Activated CD4-positive, alpha-beta memory T cell treated with anti-CD3 and anti-CD28 coated beads, Interleukin-2, amount 10 ng/mL, durations not matched to agents 7 days and 5 days (primary cell): ENCODE results near the gene NMUR1. TPM values are rescaled to one million over a fixed set of nuclear protein-coding genes. Genes with fewer than 3 reads are reported as not detected.
"Not testable (repeated sequence)": the region's sequence is repeated elsewhere in the genome, so short reads cannot be mapped to it uniquely, and the experiment has no call there.

ENCODE experiments used
- CTCF ChIA-PET: fragments of 350-600 bp; sonication (Branson Sonifier 250); formaldehyde crosslinking; loops from one replicate; lab custom pipeline; 2021; ENCODE audit warnings: antibody characterized with exemption, inconsistent platforms; lab: Charles Lee
- POLR2A ChIA-PET: fragments of 350-600 bp; sonication (Branson Sonifier 250); formaldehyde crosslinking; loops from one replicate; lab custom pipeline; 2021; ENCODE audit warnings: antibody characterized with exemption; lab: Charles Lee
- DNase-seq: peaks from one replicate; pipeline ENCODE4 v3.0.0-alpha.2; 2020
- H3K27ac Mint-ChIP-seq: one replicate; pipeline ENCODE4 v1.8.0; 2021; ENCODE audit warnings: mild to moderate bottlenecking, mixed read lengths
- H3K27me3 Mint-ChIP-seq: one replicate; pipeline ENCODE4 v1.8.0; 2021; ENCODE audit warnings: mixed read lengths
- H3K36me3 Mint-ChIP-seq: one replicate; pipeline ENCODE4 v1.8.0; 2021; ENCODE audit warnings: low read depth, mixed read lengths
- H3K4me1 Mint-ChIP-seq: one replicate; pipeline ENCODE4 v1.8.0; 2021; ENCODE audit warnings: mixed read lengths
- H3K4me3 Mint-ChIP-seq: one replicate; pipeline ENCODE4 v1.8.0; 2021; ENCODE audit warnings: mild to moderate bottlenecking, mixed read lengths
- H3K9me3 Mint-ChIP-seq: one replicate; pipeline ENCODE4 v1.8.0; 2021; ENCODE audit warnings: mixed read lengths
- total RNA-seq, 2 experiments: library from RNA; stranded (reverse); gene quantifications; one replicate each; pipeline ENCODE4 v1.2.3, GENCODE V29; 2021

NMUR1 gene, protein sequence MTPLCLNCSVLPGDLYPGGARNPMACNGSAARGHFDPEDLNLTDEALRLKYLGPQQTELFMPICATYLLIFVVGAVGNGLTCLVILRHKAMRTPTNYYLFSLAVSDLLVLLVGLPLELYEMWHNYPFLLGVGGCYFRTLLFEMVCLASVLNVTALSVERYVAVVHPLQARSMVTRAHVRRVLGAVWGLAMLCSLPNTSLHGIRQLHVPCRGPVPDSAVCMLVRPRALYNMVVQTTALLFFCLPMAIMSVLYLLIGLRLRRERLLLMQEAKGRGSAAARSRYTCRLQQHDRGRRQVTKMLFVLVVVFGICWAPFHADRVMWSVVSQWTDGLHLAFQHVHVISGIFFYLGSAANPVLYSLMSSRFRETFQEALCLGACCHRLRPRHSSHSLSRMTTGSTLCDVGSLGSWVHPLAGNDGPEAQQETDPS
- total RNA-seq, result 1 to 10 TPM; 3.4 to 3.9 TPM

- DNase-seq, result peak; percentile 83
- peak within 1 kb of the TSS; percentile 37 for H3K4me3 Mint-ChIP-seq
- no peaks in the 10 kb centered on the region for H3K9me3 Mint-ChIP-seq
- CTCF ChIA-PET, result interaction anchor here (0.7 to 3.5 kb wide), 12 partner anchors 9 to 47 kb away, joined by 3 to 18 read pairs (median 8); no protein-coding TSS in a partner anchor
- H3K36me3 Mint-ChIP-seq, result peaks cover 4% of the 10 kb centered on the region
- peaks cover 46% of the 10 kb centered on the region for H3K27me3 Mint-ChIP-seq
- POLR2A ChIA-PET, result interaction anchor here (0.7 to 4.1 kb wide), 6 partner anchors 15 to 66 kb away, joined by 4 to 18 read pairs (median 6); partner anchors contain the start of gene NCL
- peaks cover 40% of the 10 kb centered on the region for H3K4me1 Mint-ChIP-seq
- H3K27ac Mint-ChIP-seq, result no peak within 1 kb of the TSS
These were observed at the start of gene NMUR1 for GRCh38 chr2:231530099-231531011. Gene NMUR1, minus strand, starts transcription at chr2:231530445. Its CDS starts 84 bp downstream, at chr2:231530361.

- ChIA-PET CTCF (no interaction called here), POLR2A (no interaction called here)
- Mint-ChIP-seq H3K9me3 (peaks cover 4% of the 10 kb centered on the region), H3K27ac (no peak overlapping the region), H3K4me3 (no peak overlapping the region), H3K4me1 (peaks cover 10% of the 10 kb centered on the region), H3K36me3 (no peaks in the 10 kb centered on the region), H3K27me3 (peaks cover 16% of the 10 kb centered on the region)
- DNase-seq, result no peak
These were observed 49.3 kb upstream of the NMUR1 start for GRCh38 chr2:231579560-231579959.

GRCh38 chr2:231578655-231579054 is 48.4 kb upstream of the NMUR1 start:
- DNase-seq, H3K36me3 Mint-ChIP-seq, H3K4me3 Mint-ChIP-seq, H3K27ac Mint-ChIP-seq, H3K9me3 Mint-ChIP-seq, H3K4me1 Mint-ChIP-seq: not testable (repeated sequence)
- peaks cover 15% of the 10 kb centered on the region for H3K27me3 Mint-ChIP-seq
- CTCF ChIA-PET, result interaction anchor here (1.8 kb wide), 1 partner anchor 23 kb away, joined by 6 read pairs; no protein-coding TSS in a partner anchor
- POLR2A ChIA-PET, result interaction anchor here (1.0 kb wide), 1 partner anchor 114 kb away, joined by 4 read pairs; no protein-coding TSS in a partner anchor

- Mint-ChIP-seq H3K9me3 (peaks cover 4% of the 10 kb centered on the region), H3K36me3 (no peaks in the 10 kb centered on the region), H3K27ac (no peak overlapping the region), H3K27me3 (peaks cover 18% of the 10 kb centered on the region), H3K4me3 (no peak overlapping the region), H3K4me1 (peaks cover 8% of the 10 kb centered on the region)
- DNase-seq, result no peak
- POLR2A ChIA-PET, result no interaction called here
- CTCF ChIA-PET, result no interaction called here
These were observed 46.2 kb upstream of the NMUR1 start for GRCh38 chr2:231576465-231576864.

- H3K36me3 Mint-ChIP-seq, result no peaks in the 10 kb centered on the region
- CTCF ChIA-PET, result interaction anchor here (0.7 kb wide), 1 partner anchor 33 kb away, joined by 3 read pairs; no protein-coding TSS in a partner anchor
- POLR2A ChIA-PET, result no interaction called here
- H3K27me3 Mint-ChIP-seq, result peaks cover 17% of the 10 kb centered on the region
- H3K9me3 Mint-ChIP-seq, result peaks cover 4% of the 10 kb centered on the region
- DNase-seq, result no peak
- H3K4me1 Mint-ChIP-seq, result peaks cover 7% of the 10 kb centered on the region
- no peak overlapping the region for H3K27ac Mint-ChIP-seq
- H3K4me3 Mint-ChIP-seq, result no peak overlapping the region
These were observed 45.5 kb upstream of the NMUR1 start for GRCh38 chr2:231575612-231576256.

DNA sequence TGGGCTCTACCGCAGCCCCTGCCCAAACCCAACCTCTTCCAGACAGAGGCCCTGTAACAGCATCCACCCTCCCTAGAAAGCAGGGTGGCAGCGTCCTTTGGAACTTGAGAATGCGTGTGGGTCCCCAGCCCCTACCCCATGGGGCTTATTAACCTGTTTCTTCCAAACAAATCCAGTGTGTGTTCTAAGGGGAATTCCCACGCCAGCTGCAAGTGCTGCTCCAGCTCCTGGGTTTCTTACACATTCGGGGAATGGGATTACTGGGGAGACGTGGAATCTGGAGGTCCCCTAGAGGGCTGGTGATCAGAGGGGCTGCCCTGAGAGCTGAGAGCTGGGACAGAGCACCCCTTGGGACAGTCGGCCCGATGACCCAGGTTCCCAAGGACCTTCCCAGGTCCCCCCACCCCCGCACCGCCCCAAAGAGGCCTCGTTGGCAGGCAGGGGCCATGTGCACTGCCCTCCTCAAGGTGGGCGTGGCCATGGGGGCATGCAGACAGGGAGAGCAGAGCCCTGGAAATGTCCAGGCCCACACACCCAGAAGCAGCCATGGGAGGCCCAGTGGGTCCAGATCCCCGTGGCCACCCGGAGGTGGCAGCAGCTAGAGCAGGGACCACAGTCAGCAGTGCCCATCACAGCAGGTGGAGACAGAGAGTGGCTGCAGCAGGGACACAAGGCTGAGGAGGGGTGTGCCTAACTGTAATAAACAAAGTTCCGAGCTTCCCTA is 43.6 kb upstream of the NMUR1 start:
- CTCF ChIA-PET, result no interaction called here
- no peaks in the 10 kb centered on the region for H3K36me3 Mint-ChIP-seq
- no peak overlapping the region for H3K4me3 Mint-ChIP-seq
- no peak overlapping the region for H3K27ac Mint-ChIP-seq
- POLR2A ChIA-PET, result no interaction called here
- no peak for DNase-seq
- H3K27me3 Mint-ChIP-seq, result peaks cover 8% of the 10 kb centered on the region
- peaks cover 6% of the 10 kb centered on the region for H3K4me1 Mint-ChIP-seq
- H3K9me3 Mint-ChIP-seq, result no peaks in the 10 kb centered on the region

- ChIA-PET CTCF (no interaction called here), POLR2A (no interaction called here)
- no peak overlapping the region for H3K27ac Mint-ChIP-seq
- peaks cover 4% of the 10 kb centered on the region for H3K27me3 Mint-ChIP-seq
- H3K36me3 Mint-ChIP-seq, result no peaks in the 10 kb centered on the region
- no peak overlapping the region for H3K4me3 Mint-ChIP-seq
- H3K9me3 Mint-ChIP-seq, result no peaks in the 10 kb centered on the region
- DNase-seq, result no peak
- peaks cover 12% of the 10 kb centered on the region for H3K4me1 Mint-ChIP-seq
These were observed 42.9 kb upstream of the NMUR1 start for GRCh38 chr2:231573096-231573495.

- Mint-ChIP-seq H3K27me3 (peaks cover 4% of the 10 kb centered on the region), H3K9me3 (no peaks in the 10 kb centered on the region), H3K27ac (no peak overlapping the region), H3K36me3 (no peaks in the 10 kb centered on the region), H3K4me1 (peaks cover 15% of the 10 kb centered on the region), H3K4me3 (no peak overlapping the region)
- no peak for DNase-seq
- ChIA-PET CTCF (no interaction called here), POLR2A (no interaction called here)
These were observed 41.5 kb upstream of the NMUR1 start for GRCh38 chr2:231571661-231572191.

DNA sequence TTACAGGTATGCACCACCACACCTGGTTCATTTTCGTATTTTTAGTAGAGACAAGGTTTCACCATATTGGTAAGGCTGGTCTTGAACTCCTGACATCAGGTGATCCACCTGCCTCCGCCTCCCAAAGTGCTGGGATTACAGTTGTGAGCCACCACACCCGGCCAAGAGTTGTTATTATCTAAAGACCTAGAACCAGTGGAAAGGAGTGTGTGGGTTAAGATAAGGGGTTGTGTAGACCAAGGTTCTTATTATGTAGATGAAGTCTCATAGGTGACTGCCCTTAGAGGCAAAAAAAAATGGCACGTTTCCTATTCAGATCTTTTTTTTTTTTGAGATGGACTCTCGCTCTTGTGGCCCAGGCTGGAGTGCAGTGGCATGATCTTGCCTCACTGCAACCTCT is 40.7 kb upstream of the NMUR1 start:
- H3K27me3 Mint-ChIP-seq, DNase-seq, POLR2A ChIA-PET, H3K36me3 Mint-ChIP-seq, CTCF ChIA-PET, H3K4me3 Mint-ChIP-seq, H3K27ac Mint-ChIP-seq, H3K9me3 Mint-ChIP-seq: not testable (repeated sequence)
- H3K4me1 Mint-ChIP-seq, result peaks cover 13% of the 10 kb centered on the region

GRCh38 chr2:231568785-231569435 is 38.7 kb upstream of the NMUR1 start:
- H3K36me3 Mint-ChIP-seq, result no peaks in the 10 kb centered on the region
- H3K9me3 Mint-ChIP-seq, result no peaks in the 10 kb centered on the region
- POLR2A ChIA-PET, result interaction anchor here (1.5 kb wide), 1 partner anchor 105 kb away, joined by 3 read pairs; no protein-coding TSS in a partner anchor
- H3K4me3 Mint-ChIP-seq, result no peak overlapping the region
- peaks cover 9% of the 10 kb centered on the region for H3K4me1 Mint-ChIP-seq
- no peak for DNase-seq
- no peak overlapping the region for H3K27ac Mint-ChIP-seq
- CTCF ChIA-PET, result interaction anchor here (1.4 kb wide), 1 partner anchor 31 kb away, joined by 3 read pairs; no protein-coding TSS in a partner anchor
- peaks cover 4% of the 10 kb centered on the region for H3K27me3 Mint-ChIP-seq

DNA sequence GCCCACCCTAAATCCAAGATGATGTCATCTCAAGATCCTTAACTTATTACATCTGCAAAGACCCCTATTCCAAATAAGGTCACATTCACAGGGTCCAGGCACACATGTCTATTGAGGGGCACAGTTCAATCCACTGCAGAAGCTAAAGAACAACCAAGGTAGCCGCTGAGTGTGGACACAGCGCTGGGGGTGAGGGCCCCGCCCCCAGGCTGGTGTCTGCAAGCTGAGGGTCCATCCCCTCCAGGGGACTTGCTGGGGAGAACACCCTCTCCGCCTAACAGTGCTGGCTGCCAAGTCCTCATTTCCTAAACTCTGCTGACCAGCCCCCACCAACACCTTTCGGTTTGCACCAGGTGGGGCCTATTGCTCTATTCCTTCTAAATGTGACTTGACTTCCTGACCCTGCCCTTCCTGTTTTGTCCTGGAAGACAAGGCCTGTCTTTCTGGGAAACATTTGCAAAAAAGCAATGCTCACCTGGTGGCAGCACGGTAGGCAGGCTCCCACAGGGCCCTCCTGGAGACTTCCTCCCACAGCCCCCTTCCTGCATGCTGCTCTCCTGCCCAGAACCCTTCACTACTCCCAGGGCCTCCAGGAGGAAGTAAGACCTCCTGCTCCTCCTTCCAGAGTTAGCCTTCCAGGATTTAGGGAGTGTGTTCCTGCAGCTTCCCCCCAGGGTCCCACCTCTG is 38.0 kb upstream of the NMUR1 start:
- no peaks in the 10 kb centered on the region for H3K36me3 Mint-ChIP-seq
- peaks cover 6% of the 10 kb centered on the region for H3K27me3 Mint-ChIP-seq
- DNase-seq, result no peak
- H3K4me1 Mint-ChIP-seq, result peaks cover 9% of the 10 kb centered on the region
- ChIA-PET CTCF (interaction anchor here (0.7 to 1.4 kb wide), 3 partner anchors 17 to 109 kb away, joined by 3 read pairs; no protein-coding TSS in a partner anchor), POLR2A (no interaction called here)
- no peak overlapping the region for H3K27ac Mint-ChIP-seq
- no peak overlapping the region for H3K4me3 Mint-ChIP-seq
- no peaks in the 10 kb centered on the region for H3K9me3 Mint-ChIP-seq
